CD4-positive, alpha-beta T cell treated with Interleukin-10 for 1 hour (primary cell): ENCODE data around the gene CFAP74.
A peak's percentile ranks its signal among the peaks of the same experiment; 100 is the strongest.
"Not testable (repeated sequence)": the region's sequence is repeated elsewhere in the genome, so short reads cannot be mapped to it uniquely, and the experiment has no call there.

ENCODE experiments used
- DNase-seq: peaks from one replicate; pipeline ENCODE4 v3.0.0-alpha.2; 2020

Gene CFAP74

GRCh38 chr1:1943834-1944570, 59.6 kb downstream of the CFAP74 start:
- DNase-seq: peak; percentile 53

DNA sequence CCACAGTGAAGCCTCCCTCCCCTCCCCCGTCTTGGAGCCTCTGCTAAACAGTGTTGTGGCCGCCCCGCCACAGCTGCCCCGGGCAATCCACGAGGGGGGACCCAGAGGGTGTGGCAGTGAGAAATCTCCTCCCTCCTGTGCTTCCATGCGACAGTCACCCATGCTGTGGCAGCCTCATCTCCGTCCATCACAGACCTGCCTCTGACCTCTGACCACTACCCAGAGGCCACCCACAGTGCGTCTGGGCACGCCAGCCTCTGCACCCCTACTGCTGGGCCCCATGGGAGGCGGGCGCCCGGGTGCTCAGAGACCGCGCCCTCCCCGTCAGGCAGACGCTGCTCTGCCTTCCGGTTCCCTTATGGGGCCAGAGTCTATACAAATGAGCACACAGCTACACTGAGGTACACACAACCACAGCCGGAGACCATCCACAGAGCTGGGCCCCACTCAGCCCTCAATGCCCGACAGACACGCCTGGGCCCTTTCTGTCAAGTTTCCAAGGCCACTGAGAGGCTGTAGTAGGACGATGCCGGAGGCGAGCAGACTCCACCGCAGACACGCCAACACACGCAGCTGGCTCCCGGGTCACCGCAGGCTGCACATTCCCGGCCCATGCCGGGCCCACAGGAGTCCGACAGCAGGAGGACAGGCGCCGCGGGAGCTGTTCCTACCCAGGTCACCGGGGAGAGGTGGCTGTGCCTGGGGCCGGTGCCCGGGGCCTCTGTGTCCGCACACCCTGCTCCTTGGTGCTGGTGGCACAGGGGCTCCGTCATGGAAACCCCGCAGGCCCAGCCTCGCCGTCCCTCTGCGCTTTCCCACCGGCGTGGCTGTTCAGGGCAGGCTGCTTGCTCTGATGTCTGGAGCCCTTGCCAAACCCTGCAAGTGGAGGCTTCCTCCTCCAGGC, 60.6 kb downstream of the CFAP74 start:
- no peak for DNase-seq

- DNase-seq: no peak
Observed at GRCh38 chr1:1941868-1942752, 61.5 kb downstream of the CFAP74 start.

- DNase-seq: no peak
Observed at GRCh38 chr1:1941211-1941841, 62.3 kb downstream of the CFAP74 start.

DNA sequence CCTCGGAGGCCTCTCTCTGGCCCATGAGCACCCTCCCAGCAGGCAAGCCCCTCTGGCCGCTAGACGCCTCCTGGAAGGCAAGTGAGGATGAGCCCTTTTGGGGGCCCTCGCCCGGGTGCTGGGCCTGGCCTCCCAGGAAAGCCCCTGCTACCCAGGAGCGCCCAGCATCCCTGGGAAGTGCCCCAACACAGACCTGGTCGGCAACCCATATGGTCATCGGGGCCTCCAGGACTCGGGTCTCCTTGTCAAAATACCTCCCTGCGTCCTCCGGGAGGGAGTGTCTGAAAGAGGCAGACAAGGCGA, 63.5 kb downstream of the CFAP74 start:
- DNase-seq: no peak

DNA sequence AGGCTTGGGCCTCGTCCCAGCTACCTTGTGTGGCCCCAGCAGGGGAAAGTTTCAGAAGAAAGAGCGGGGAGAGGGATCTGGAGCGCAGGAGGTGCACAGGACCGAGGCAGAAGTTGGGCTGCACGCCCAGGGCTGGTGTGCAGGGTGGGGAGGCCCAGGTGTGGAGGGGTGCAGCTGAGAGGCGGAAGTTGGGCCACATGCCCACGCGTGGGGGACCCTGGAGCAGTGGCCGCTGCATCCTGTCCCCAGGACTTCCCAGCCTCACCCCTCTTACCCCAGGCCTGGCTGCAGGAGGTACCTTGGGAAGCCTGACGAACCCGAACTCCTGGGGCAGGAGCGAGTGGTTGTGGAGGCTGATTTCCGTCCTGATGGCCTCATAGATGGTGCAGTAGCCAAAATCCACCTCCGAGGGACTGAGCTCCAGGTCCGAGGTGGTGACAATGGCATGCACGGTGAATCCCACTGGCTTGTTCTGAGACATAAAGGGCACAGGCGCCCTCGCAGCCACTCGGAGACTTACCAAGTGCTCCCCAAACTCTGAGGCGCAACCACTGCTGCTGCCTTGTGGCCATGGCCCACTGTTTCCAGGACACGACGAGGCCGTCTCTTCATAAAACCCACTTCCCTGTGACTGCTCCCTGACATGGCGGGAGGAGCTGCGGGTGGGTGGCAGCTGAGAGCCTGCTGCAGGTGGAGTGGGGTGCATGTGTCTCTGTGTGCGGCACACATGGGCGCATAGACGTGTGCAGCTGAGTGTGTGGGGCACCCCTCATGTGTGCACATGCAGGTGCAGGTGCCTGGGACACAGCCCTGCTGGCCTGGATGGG, 64.1 kb downstream of the CFAP74 start:
- no peak for DNase-seq

DNA sequence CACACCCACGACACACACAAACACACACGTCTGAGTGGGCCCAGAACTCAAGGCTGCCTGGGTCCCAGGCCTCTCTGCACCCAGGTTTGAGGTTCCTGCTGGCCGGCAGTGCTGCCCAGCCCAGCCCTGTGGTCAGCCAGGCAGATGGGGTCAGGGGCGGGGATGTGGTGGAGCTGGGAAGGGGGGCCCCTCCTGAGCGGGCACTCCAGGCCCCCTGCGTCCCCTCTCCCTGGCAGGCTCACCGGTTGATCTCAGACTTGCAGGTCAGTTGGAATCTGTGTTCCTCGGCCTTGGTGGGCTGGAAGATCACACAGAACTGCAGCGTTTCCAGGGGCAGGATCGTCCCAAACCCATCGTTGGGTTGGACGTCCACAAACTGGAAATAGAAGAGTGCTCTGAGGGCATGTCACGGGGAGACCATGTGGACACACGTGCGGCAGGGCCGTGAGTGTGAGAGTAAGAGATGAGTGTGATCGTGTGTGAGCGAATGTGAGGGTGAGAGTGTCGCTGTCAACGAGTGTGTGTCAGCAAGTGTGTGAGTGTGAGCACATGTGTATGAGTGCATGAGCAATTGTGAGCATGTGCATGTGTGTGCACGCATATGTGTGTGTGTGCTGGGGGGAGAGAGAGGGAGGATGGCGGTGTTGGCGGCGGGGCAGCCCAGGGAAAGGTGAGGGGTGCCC, 64.8 kb downstream of the CFAP74 start:
- DNase-seq: no peak

- no peak for DNase-seq
Observed at GRCh38 chr1:1938276-1938573, 65.4 kb downstream of the CFAP74 start.

- DNase-seq: no peak
Observed at GRCh38 chr1:1937549-1938275, 65.9 kb downstream of the CFAP74 start.

GRCh38 chr1:1937061-1937460, 66.5 kb downstream of the CFAP74 start:
- no peak for DNase-seq

- not testable (repeated sequence) for DNase-seq
Observed at GRCh38 chr1:1934848-1935247, 68.7 kb downstream of the CFAP74 start.

DNA sequence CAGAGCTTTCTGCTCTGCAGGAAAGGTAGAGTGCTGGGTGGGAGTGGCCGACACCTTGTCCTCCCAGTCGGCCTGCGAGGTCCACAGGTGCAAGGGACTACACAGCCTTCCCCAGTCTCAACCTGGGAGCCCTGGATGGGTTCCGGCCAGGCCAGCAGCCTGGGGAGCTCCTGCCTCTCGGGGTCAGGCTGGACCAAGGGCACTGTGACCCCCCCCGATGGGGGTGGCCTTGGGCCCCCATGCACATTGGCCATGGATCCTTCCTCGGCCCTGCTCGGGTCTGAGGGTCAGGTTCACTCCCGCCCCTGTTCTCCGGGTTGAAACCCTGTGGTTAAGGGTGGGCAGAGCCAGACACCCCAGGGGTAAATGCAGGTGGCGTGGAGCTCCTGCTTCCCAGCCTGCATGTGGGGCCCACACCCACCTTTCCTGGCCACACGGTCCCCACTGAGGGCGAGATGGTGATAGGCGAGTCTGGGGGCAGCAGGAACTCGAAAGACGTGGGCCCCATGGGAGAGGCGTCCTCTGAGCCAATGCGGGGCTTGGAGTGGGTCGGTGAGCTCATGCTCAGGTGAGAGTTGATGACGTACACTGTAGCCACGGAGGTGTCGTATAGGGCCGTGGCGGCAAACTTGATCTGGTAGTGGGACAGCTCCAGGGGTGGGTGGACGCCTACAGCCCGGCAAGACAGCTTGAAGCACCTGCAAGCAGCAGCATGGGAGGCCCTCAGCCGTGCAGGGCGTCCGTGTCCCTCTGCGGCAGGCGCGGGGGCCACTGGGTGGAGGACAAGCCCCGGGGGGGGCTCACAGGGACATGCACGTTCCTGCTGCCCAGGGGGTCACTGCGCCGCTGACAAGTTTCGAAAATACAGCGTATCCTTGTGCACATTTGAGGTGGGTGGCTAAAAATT, 73.7 kb downstream of the CFAP74 start:
- DNase-seq: no peak

GRCh38 chr1:1929102-1929638, 74.4 kb downstream of the CFAP74 start:
- no peak for DNase-seq

GRCh38 chr1:1928231-1929101, 75.1 kb downstream of the CFAP74 start:
- DNase-seq: no peak

GRCh38 chr1:1927751-1928150, 75.8 kb downstream of the CFAP74 start:
- no peak for DNase-seq

- DNase-seq: no peak
Observed at GRCh38 chr1:1926886-1927660, 76.5 kb downstream of the CFAP74 start.

GRCh38 chr1:1926346-1926811, 77.2 kb downstream of the CFAP74 start:
- DNase-seq: no peak
